Keratinocyte (primary cell): ENCODE results near the gene KAZALD1.

Source experiments
- CTCF ChIP-seq, 3 experiments: IDR thresholded peaks in 1 of 3; conservative IDR thresholded peaks in 1 of 3; optimal IDR thresholded peaks in 1 of 3; 2 replicates in 2 of 3; 3 replicates in 1 of 3; pipeline versions ENCODE3 to v1.5.1; 2011; ENCODE audit warnings: low read length in 3 of 3, mild to moderate bottlenecking in 3 of 3, moderate library complexity in 2 of 3, control low read depth in 1 of 3, inconsistent platforms in 1 of 3; ENCODE audit not compliant: insufficient read depth in 2 of 3; ENCODE audit errors: extremely low read depth in 1 of 3
- EZH2 ChIP-seq: IDR thresholded peaks from one replicate; pipeline ENCODE4 v1.6.1; 2012; ENCODE audit warnings: inconsistent platforms, mild to moderate bottlenecking, low read length, moderate library complexity

- TF ChIP-seq CTCF (optimal IDR thresholded peaks at IDR 0.05 in 1 of 3, IDR thresholded peaks at IDR 0.05 in 1 of 3, conservative IDR thresholded peaks at IDR 0.05 in 1 of 3; ENCODE audit: extremely low read depth in 1 of 3, insufficient read depth in 2 of 3, low read length in 3 of 3) = no peak
- TF ChIP-seq EZH2 = no peak
These were observed 28.8 kb downstream of the KAZALD1 start for GRCh38 chr10:101090597-101090996.
